Suppressor macrophage treated with lipopolysaccharide for 4 hours (primary cell): ENCODE data around the gene CLDN14.

Experiments
- DNase-seq: peaks from one replicate; pipeline ENCODE4 v3.0.0-alpha.2; 2020

The CLDN14 gene

GRCh38 chr21:36466061-36466511, 13.8 kb downstream of the CLDN14 start:
- DNase-seq, result no peak

GRCh38 chr21:36465478-36465877, 14.4 kb downstream of the CLDN14 start:
- no peak for DNase-seq

- no peak for DNase-seq
Observed at GRCh38 chr21:36464590-36464989, 15.3 kb downstream of the CLDN14 start.

- no peak for DNase-seq
Observed at GRCh38 chr21:36463991-36464390, 15.9 kb downstream of the CLDN14 start.

GRCh38 chr21:36463204-36463603, 16.7 kb downstream of the CLDN14 start:
- DNase-seq, result no peak

- DNase-seq, result no peak
Observed at GRCh38 chr21:36461918-36462486, 17.9 kb downstream of the CLDN14 start.

GRCh38 chr21:36461277-36461917, 18.5 kb downstream of the CLDN14 start:
- DNase-seq, result no peak

- DNase-seq, result no peak
Observed at GRCh38 chr21:36460866-36461265, 19.1 kb downstream of the CLDN14 start.

- no peak for DNase-seq
Observed at GRCh38 chr21:36459098-36459497, 20.8 kb downstream of the CLDN14 start.

- DNase-seq, result peak; percentile 77
Observed at GRCh38 chr21:36456729-36457414, 23.1 kb downstream of the CLDN14 start.

- no peak for DNase-seq
Observed at GRCh38 chr21:36454706-36455105, 25.2 kb downstream of the CLDN14 start.

- DNase-seq, result no peak
Observed at GRCh38 chr21:36454093-36454531, 25.8 kb downstream of the CLDN14 start.

GRCh38 chr21:36452281-36452825, 27.6 kb downstream of the CLDN14 start:
- DNase-seq, result peak; percentile 42

GRCh38 chr21:36451506-36451905, 28.4 kb downstream of the CLDN14 start:
- DNase-seq, result no peak

GRCh38 chr21:36450511-36450910, 29.4 kb downstream of the CLDN14 start:
- no peak for DNase-seq

GRCh38 chr21:36446301-36446700, 33.6 kb downstream of the CLDN14 start:
- DNase-seq, result no peak

- no peak for DNase-seq
Observed at GRCh38 chr21:36441715-36442114, 38.2 kb downstream of the CLDN14 start.

GRCh38 chr21:36437745-36438128, 42.2 kb downstream of the CLDN14 start:
- DNase-seq, result no peak

GRCh38 chr21:36436829-36437744, 42.8 kb downstream of the CLDN14 start:
- DNase-seq, result peak; percentile 66

- no peak for DNase-seq
Observed at GRCh38 chr21:36434144-36434543, 45.8 kb downstream of the CLDN14 start.

- no peak for DNase-seq
Observed at GRCh38 chr21:36433059-36433709, 46.7 kb downstream of the CLDN14 start.

- DNase-seq, result peak; percentile 57
Observed at GRCh38 chr21:36431252-36431651, 48.7 kb downstream of the CLDN14 start.
